Measurements from ENCODE around the gene DISC1.

DISC1 gene

GRCh38 chr1:232084584-232085223 is 458.1 kb downstream of the DISC1 start:
- no peak for DNase-seq

DNA sequence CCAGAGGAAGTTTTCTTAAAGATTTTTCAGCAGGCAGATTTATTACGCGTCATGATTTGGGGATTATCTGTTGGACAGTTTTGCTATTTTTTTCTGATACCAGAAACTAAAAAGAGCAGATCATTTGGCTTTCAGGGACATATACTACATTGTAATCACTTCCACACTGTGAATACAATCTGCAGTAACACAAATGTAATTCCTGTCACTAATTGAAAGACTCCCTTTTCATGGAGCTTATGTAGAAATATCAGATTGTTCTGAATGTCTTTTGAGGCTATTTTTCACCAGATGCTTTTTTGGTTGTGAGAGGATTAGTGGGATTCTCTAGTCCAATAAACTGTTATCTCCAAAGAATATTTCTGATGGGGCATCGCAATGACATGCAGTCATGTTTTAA is 464.2 kb downstream of the DISC1 start:
- no peak for DNase-seq

Data from activated CD4-positive, alpha-beta T cell treated with anti-CD3 and anti-CD28 coated beads, Interleukin-2, amount 50 U/mL, for 1 hour (primary cell).